DMS 273 (cell line): ENCODE measurements around the gene PCDHGA7.
"Not testable (repeated sequence)": the region's sequence is repeated elsewhere in the genome, so short reads cannot be mapped to it uniquely, and the experiment has no call there.

Source experiments
- DNase-seq: peaks from one replicate; lab custom pipeline; 2025; ENCODE audit not compliant: unreplicated experiment; lab: John Stamatoyannopoulos, UW

Gene PCDHGA7

GRCh38 chr5:141397756-141398551 lies 15.4 kb downstream of the PCDHGA7 start, which contains the start of gene PCDHGB5:
Gene PCDHGB5 (plus strand): TSS chr5:141397947. CDS start chr5:141398128, 181 bp downstream.
- DNase-seq: not testable (repeated sequence)

- DNase-seq: no peak
These were observed 16.1 kb downstream of the PCDHGA7 start for GRCh38 chr5:141398608-141399007.

GRCh38 chr5:141399555-141400258 lies 17.2 kb downstream of the PCDHGA7 start:
- DNase-seq: no peak

- peak; percentile 51 for DNase-seq
These were observed 20.2 kb downstream of the PCDHGA7 start, which contains the start of gene PCDHGA9 for GRCh38 chr5:141402553-141403243. Gene PCDHGA9 (plus strand): TSS chr5:141402778. CDS start chr5:141402953, 175 bp downstream.

GRCh38 chr5:141403387-141403786 lies 20.8 kb downstream of the PCDHGA7 start:
- no peak for DNase-seq

GRCh38 chr5:141407790-141408505 lies 25.4 kb downstream of the PCDHGA7 start, which contains the start of gene PCDHGB6:
Gene PCDHGB6 (plus strand): TSS chr5:141408021. CDS start chr5:141408203, 182 bp downstream.
- not testable (repeated sequence) for DNase-seq

DNA sequence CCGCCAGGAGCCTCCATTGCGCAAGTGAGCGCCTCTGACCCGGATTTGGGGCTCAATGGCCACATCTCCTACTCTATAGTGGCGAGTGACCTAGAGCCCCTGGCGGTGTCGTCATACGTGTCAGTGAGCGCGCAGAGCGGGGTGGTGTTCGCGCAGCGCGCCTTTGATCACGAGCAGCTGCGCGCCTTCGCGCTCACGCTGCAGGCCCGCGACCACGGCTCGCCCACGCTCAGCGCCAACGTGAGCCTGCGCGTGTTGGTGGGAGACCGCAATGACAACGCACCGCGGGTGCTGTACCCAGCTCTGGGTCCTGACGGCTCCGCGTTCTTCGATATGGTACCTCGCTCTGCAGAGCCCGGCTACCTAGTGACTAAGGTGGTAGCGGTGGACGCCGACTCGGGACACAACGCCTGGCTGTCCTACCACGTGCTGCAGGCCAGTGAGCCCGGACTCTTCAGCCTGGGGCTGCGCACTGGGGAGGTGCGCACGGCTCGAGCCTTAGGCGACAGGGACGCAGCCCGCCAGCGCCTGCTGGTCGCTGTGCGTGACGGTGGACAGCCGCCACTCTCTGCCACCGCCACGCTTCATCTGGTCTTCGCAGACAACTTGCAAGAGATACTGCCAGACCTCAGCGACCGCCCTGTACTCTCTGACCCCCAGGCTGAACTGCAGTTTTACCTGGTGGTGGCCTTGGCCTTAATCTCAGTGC lies 27.2 kb downstream of the PCDHGA7 start:
- DNase-seq: no peak

DNA sequence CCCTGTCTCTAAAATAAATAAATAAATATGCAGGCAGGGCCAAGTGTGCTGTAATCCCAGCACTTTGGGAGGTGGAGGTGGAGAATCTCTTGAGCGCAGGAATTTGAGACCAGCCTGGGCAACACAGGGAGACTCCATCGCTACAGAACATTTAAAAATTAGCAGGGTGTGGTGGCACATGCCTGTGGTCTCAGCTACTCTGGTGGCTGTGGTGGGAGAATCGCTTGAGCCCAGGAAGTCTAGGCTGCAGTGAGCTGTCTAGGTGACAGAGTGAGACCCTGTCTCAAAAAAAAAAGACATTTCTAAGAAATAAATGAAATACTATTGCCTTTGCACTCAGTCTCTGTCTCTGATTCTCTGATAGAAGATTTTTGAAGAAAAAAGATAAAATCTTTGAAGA lies 29.0 kb downstream of the PCDHGA7 start:
- DNase-seq: no peak

GRCh38 chr5:141412854-141413539 lies 30.5 kb downstream of the PCDHGA7 start, which contains the start of gene PCDHGA10:
Gene PCDHGA10 (plus strand): TSS chr5:141412987. CDS start chr5:141413176, 189 bp downstream.
- DNase-seq: peak; percentile 84

DNA sequence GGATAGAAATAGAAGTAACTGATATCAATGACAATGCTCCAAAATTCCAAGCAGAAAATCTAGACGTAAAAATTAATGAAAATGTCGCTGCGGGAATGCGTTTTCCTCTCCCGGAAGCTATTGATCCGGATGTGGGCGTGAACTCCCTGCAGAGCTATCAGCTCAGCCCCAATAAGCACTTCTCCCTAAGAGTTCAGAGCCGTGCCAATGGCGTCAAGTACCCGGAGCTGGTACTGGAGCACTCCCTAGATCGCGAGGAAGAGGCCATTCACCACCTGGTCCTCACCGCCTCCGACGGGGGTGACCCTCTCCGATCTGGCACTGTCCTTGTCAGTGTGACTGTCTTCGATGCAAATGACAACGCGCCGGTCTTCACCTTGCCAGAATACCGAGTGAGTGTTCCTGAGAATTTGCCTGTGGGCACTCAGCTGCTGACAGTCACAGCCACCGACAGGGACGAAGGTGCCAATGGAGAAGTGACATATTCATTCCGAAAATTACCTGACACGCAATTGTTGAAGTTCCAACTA lies 31.1 kb downstream of the PCDHGA7 start:
- peak; percentile 22 for DNase-seq

DNA sequence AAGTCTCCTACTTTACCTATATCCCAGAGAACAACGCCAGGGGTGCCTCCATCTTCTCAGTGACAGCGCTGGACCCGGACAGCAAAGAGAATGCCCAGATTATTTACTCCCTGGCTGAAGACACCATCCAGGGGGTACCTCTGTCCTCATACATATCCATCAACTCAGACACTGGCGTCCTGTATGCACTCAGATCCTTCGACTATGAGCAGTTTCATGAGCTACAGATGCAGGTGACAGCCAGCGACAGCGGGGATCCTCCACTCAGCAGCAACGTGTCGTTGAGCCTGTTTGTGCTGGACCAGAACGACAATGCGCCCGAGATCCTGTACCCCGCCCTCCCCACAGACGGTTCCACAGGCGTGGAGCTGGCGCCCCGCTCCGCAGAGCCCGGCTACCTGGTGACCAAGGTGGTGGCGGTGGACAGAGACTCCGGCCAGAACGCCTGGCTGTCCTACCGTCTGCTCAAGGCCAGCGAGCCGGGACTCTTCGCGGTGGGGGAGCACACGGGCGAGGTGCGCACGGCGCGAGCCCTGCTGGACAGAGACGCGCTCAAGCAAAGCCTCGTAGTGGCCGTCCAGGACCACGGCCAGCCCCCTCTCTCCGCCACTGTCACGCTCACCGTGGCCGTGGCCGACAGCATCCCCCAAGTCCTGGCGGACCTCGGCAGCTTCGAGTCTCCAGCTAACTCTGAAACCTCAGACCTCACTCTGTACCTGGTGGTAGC lies 32.2 kb downstream of the PCDHGA7 start:
- DNase-seq: not testable (repeated sequence)

- DNase-seq: not testable (repeated sequence)
These were observed 32.7 kb downstream of the PCDHGA7 start for GRCh38 chr5:141415275-141415618.

GRCh38 chr5:141417494-141418172 lies 35.1 kb downstream of the PCDHGA7 start, which contains the start of gene PCDHGB7:
Gene PCDHGB7 (plus strand): TSS chr5:141417677. CDS start chr5:141417860, 183 bp downstream.
- DNase-seq: peak; percentile 25

- no peak for DNase-seq
These were observed 36.7 kb downstream of the PCDHGA7 start for GRCh38 chr5:141419074-141419880.

- DNase-seq: peak; percentile 6
These were observed 38.4 kb downstream of the PCDHGA7 start, which contains the start of gene PCDHGA11 for GRCh38 chr5:141420855-141421488. Gene PCDHGA11 (plus strand): TSS chr5:141421051. CDS start chr5:141421228, 177 bp downstream.

GRCh38 chr5:141421489-141421855 lies 38.9 kb downstream of the PCDHGA7 start:
- DNase-seq: no peak
